Measurements from ENCODE around the gene RIN3. TPM values are rescaled to one million over a fixed set of nuclear protein-coding genes. Genes with fewer than 3 reads are reported as not detected.

The RIN3 gene
- total and polyA plus RNA-seq, 8 donors = 13.8 to 54.8 (median 18.0) TPM

DNA sequence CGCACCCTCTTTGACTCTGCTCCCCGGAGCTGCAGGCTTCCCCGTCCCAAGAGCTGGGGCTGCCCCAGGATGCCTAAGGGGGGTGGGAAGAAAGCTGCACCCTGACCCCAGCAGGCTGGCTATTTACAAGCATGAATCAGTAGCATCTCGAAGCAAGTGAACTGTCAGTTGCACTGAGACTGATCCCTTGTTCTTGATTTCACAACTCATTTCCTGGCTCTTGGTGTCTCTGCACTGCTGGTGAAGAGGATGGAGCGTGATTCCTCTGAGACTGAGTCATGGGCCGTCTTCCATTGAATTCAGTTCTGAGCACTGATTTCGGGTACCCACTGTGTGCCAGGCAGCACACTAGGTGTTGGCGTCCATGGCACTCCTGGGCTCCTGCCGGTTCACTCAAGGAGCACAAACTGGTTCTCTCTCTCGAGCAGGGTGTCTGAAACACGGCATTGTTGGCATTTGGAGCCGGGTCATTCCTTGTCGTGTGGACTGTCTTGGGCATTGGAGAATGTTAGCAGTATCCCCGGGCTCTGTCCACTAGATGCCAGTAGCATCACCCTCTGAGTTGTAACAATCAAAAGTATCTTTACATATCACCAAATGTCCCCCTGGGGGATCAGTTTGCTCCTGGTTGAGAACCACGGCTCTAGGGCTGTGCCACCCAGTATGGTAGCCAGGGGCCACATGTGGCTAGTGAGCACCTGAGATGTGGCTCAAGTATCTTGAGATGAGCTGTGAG lies 86.9 kb downstream of the RIN3 start:
- Histone ChIP-seq H3K27ac (peak overlapping the region in 1 of 2 donors; percentile 60), H3K4me1 (peaks cover 0 to 47% of the 10 kb centered on the region in 2 donors), H3K27me3 (no peaks in the 10 kb centered on the region), H3K9me3 (no peaks in the 10 kb centered on the region), H3K36me3 (peaks cover 0 to 4% of the 10 kb centered on the region in 2 donors), H3K4me3 (no peak overlapping the region)
- TF ChIP-seq, protein P1, sequence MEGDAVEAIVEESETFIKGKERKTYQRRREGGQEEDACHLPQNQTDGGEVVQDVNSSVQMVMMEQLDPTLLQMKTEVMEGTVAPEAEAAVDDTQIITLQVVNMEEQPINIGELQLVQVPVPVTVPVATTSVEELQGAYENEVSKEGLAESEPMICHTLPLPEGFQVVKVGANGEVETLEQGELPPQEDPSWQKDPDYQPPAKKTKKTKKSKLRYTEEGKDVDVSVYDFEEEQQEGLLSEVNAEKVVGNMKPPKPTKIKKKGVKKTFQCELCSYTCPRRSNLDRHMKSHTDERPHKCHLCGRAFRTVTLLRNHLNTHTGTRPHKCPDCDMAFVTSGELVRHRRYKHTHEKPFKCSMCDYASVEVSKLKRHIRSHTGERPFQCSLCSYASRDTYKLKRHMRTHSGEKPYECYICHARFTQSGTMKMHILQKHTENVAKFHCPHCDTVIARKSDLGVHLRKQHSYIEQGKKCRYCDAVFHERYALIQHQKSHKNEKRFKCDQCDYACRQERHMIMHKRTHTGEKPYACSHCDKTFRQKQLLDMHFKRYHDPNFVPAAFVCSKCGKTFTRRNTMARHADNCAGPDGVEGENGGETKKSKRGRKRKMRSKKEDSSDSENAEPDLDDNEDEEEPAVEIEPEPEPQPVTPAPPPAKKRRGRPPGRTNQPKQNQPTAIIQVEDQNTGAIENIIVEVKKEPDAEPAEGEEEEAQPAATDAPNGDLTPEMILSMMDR (IDR thresholded peaks at IDR 0.05) = no peak
- intact Hi-C loops (cut with DNase I) = no loop called here
- DNase-seq = no peak
- ATAC-seq = peak; percentile 58

GRCh38 chr14:92601131-92601710 lies 87.6 kb downstream of the RIN3 start:
- ATAC-seq (no peak), DNase-seq (no peak)
- Histone ChIP-seq H3K36me3 (peaks cover 0 to 4% of the 10 kb centered on the region in 2 donors), H3K4me1 (peaks cover 0 to 47% of the 10 kb centered on the region in 2 donors), H3K27ac (no peak overlapping the region), H3K9me3 (no peaks in the 10 kb centered on the region), H3K4me3 (no peak overlapping the region), H3K27me3 (no peaks in the 10 kb centered on the region)
- TF ChIP-seq, protein P1 (IDR thresholded peaks at IDR 0.05) = no peak
- intact Hi-C loops (cut with DNase I) = no loop called here

DNA sequence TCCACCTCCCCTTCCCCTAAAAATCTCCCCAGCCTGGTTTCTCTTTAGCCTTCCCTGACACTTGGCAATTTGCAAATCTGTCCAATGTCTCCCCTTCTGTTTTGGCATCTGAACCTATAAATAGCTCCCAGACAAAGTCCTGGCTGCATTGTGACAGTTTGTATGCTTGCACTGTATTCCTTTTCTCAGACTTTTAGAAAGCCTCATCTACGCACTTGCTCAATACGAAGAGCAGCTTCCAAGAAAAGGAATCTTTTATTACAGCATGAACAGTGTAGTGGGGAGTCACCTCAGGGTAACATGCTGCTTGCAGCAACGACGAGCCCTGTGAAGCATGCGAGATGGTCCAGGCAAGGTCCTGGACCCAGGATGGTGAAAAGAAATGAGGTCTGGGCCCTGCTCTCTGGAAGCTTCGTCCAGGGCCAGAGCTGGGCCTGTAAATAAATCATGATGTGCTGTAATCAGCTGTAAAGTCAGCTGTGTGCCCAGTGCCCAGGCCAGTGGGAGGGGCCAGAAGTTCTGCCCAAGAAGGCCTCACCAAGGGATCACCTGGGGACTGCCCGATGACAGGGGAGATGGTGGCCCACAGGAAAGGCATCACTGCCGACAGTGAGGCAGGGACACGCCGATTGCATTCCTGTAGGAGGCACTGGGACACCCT lies 88.3 kb downstream of the RIN3 start:
- ATAC-seq = no peak
- intact Hi-C loops (cut with DNase I) = no loop called here
- peaks cover 0 to 42% of the 10 kb centered on the region in 2 donors for H3K4me1 ChIP-seq
- no peak overlapping the region for H3K27ac ChIP-seq
- no peaks in the 10 kb centered on the region for H3K27me3 ChIP-seq
- TF ChIP-seq, protein P1 (IDR thresholded peaks at IDR 0.05) = no peak
- H3K36me3 ChIP-seq = peaks cover 0 to 4% of the 10 kb centered on the region in 2 donors
- H3K4me3 ChIP-seq = no peak overlapping the region
- no peaks in the 10 kb centered on the region for H3K9me3 ChIP-seq
- no peak for DNase-seq

DNA sequence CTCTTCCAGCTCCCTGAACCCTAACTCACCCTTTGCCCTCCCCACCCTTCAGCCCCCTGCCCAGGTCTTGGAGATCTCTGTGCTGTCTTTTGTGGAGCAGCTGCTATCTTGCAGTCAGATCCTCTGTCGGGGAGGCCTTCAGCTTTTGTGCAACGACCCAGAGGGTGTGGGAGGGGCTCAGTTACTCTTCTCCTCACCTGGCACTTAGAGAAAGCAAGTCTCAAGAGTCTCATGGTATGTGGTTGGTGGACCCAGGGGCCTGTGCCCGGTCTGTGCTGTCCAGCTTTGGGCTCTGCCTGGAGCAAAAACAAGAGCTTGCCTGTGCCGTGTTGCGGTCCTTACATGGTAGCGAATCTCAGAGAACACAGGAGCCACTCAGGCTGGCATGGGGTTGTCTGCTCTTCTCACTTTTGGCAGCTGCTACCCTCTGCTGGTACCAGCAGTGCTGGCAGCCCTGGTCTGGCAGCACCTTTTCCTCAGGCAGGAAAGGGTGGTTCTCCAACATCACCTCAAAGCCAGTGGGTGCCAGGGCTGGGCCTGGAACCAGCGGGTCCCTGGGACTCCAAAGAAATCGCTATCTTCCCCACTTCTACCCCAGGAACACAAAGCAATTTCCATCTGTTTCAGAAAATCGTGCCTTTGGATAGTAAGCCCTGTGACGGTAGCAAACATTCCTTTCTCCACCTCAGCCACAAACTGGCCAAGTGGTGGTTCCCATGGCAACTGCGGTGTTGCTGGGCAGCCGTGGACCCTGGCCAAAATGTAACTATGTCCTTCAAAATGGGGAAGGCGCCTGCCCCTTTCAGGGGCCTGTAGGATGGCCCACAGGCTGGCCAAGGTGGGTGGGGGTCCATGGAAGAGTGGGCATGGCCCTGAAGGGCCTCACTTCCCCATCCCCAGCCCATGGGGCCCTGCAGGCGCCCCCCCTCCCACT lies 90.0 kb downstream of the RIN3 start:
- H3K4me1 ChIP-seq = peaks cover 0 to 44% of the 10 kb centered on the region in 2 donors
- no peaks in the 10 kb centered on the region for H3K9me3 ChIP-seq
- H3K4me3 ChIP-seq = no peak overlapping the region
- H3K27ac ChIP-seq = peak overlapping the region in 1 of 2 donors; percentile 7
- no peaks in the 10 kb centered on the region for H3K27me3 ChIP-seq
- ATAC-seq = peak; percentile 65
- TF ChIP-seq, protein P1 (IDR thresholded peaks at IDR 0.05) = no peak
- intact Hi-C loops (cut with DNase I) = no loop called here
- H3K36me3 ChIP-seq = peaks cover 0 to 4% of the 10 kb centered on the region in 2 donors
- peak in 1 of 4 donors; percentile 60 for DNase-seq
